HG02870 (cell line): ENCODE data around the gene C7orf25.

Experiments
- ATAC-seq: cut with Tn5 transposase; IDR thresholded peaks from one replicate; pipeline ENCODE4 v1.9.1; 2021; ENCODE audit warnings: mild to moderate bottlenecking, moderate library complexity; ENCODE audit not compliant: unreplicated experiment

Gene C7orf25

GRCh38 chr7:42880392-42880791 lies 31.5 kb downstream of the C7orf25 start:
- no peak for ATAC-seq

GRCh38 chr7:42878303-42878702 lies 33.6 kb downstream of the C7orf25 start:
- ATAC-seq, result no peak

GRCh38 chr7:42877862-42878261 lies 34.0 kb downstream of the C7orf25 start:
- no peak for ATAC-seq

GRCh38 chr7:42876182-42877068 lies 35.4 kb downstream of the C7orf25 start:
- ATAC-seq, result peak; percentile 96

- peak; percentile 99 for ATAC-seq
Observed at GRCh38 chr7:42869131-42870020, 42.5 kb downstream of the C7orf25 start.

GRCh38 chr7:42868480-42868879 lies 43.4 kb downstream of the C7orf25 start:
- ATAC-seq, result no peak
